Chondrocyte (in vitro differentiated cells): ENCODE data around the gene CADM2. TPM values are rescaled to one million over a fixed set of nuclear protein-coding genes. Genes with fewer than 3 reads are reported as not detected.

Experiments
- DNase-seq: peaks from one replicate; pipeline ENCODE4 v3.0.0; 2021; ENCODE audit warnings: mixed read lengths, low spot score
- H3K27ac Mint-ChIP-seq: one replicate; pipeline ENCODE4 v1.8.0; 2021; ENCODE audit warnings: mild to moderate bottlenecking, moderate library complexity, mixed read lengths; ENCODE audit not compliant: unreplicated experiment
- H3K27me3 Mint-ChIP-seq: 2 replicates; pipeline ENCODE4 v1.8.0; 2021; ENCODE audit warnings: low read depth, mixed read lengths
- H3K36me3 Mint-ChIP-seq: 2 replicates; pipeline ENCODE4 v1.8.0; 2021; ENCODE audit warnings: low read depth, mixed read lengths
- H3K4me1 Mint-ChIP-seq: 2 replicates; pipeline ENCODE4 v1.8.0; 2021; ENCODE audit warnings: low read depth, mild to moderate bottlenecking, mixed read lengths
- H3K4me3 Mint-ChIP-seq: one replicate; pipeline ENCODE4 v1.8.0; 2021; ENCODE audit warnings: mild to moderate bottlenecking, moderate library complexity, mixed read lengths; ENCODE audit not compliant: unreplicated experiment
- H3K9me3 Mint-ChIP-seq: 2 replicates; pipeline ENCODE4 v1.8.0; 2021; ENCODE audit warnings: low read depth, mixed read lengths
- total RNA-seq: library from RNA; stranded (reverse); gene quantifications from 3 replicates; pipeline ENCODE4 v1.2.1, GENCODE V29; 2021
- TF ChIP-seq, protein P1 (sequence below): fragments of 200-600 bp; sonication (generic); IDR thresholded peaks from 2 replicates; pipeline ENCODE4 v1.5.0; 2021; ENCODE audit warnings: antibody characterized with exemption, mild to moderate bottlenecking, moderate library complexity

CADM2 gene
- total RNA-seq, 1 donor from 2014 or later: 1.1 TPM

DNA sequence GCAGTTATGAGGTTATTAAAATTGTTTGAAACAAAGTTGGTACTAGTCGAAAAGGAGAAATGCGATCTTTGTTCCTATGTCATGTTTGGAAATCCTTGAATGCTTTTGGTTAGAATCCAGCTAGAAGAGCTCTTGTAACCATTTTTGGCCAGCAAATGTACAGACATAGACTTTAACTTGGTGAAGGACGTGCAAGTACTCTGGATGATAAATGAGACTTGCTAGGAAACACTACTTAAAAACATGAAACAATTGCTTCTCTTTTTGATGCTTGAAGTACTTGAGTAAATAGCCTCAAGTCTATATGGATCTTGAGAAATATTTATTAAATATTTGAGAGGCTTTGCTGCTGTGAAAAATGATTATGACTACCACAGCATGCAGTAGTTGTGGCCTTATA is 95.8 kb downstream of the CADM2 start:
- TF ChIP-seq, protein P1, sequence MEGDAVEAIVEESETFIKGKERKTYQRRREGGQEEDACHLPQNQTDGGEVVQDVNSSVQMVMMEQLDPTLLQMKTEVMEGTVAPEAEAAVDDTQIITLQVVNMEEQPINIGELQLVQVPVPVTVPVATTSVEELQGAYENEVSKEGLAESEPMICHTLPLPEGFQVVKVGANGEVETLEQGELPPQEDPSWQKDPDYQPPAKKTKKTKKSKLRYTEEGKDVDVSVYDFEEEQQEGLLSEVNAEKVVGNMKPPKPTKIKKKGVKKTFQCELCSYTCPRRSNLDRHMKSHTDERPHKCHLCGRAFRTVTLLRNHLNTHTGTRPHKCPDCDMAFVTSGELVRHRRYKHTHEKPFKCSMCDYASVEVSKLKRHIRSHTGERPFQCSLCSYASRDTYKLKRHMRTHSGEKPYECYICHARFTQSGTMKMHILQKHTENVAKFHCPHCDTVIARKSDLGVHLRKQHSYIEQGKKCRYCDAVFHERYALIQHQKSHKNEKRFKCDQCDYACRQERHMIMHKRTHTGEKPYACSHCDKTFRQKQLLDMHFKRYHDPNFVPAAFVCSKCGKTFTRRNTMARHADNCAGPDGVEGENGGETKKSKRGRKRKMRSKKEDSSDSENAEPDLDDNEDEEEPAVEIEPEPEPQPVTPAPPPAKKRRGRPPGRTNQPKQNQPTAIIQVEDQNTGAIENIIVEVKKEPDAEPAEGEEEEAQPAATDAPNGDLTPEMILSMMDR: no peak
- H3K27me3 Mint-ChIP-seq: peaks cover 2% of the 10 kb centered on the region
- H3K36me3 Mint-ChIP-seq: no peaks in the 10 kb centered on the region
- DNase-seq: no peak
- no peaks in the 10 kb centered on the region for H3K4me1 Mint-ChIP-seq
- no peaks in the 10 kb centered on the region for H3K9me3 Mint-ChIP-seq
- H3K27ac Mint-ChIP-seq: no peak overlapping the region
- no peak overlapping the region for H3K4me3 Mint-ChIP-seq

DNA sequence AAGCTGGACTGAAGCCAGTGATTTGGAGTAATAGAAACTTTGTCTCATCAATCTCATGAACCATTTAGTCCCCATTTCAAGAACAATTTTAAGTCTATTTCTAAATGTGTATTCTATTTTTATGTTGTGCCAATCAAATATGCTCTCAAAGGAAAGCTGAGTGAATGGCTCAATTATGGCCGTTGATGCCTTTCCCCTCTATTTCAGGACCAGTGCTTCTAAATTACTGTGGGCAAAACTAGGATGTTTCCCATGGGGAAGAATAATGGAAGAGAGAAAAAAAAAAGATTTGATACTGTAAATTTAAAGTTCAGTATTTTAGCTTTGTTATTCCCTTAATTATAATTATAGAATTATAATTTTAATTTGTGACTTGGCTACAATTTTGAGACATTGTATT is 110.1 kb downstream of the CADM2 start:
- DNase-seq: no peak
- Mint-ChIP-seq H3K4me3 (no peak overlapping the region), H3K27ac (no peak overlapping the region), H3K27me3 (peaks cover 10% of the 10 kb centered on the region), H3K9me3 (no peaks in the 10 kb centered on the region), H3K4me1 (no peaks in the 10 kb centered on the region), H3K36me3 (no peaks in the 10 kb centered on the region)
- TF ChIP-seq, protein P1: no peak

DNA sequence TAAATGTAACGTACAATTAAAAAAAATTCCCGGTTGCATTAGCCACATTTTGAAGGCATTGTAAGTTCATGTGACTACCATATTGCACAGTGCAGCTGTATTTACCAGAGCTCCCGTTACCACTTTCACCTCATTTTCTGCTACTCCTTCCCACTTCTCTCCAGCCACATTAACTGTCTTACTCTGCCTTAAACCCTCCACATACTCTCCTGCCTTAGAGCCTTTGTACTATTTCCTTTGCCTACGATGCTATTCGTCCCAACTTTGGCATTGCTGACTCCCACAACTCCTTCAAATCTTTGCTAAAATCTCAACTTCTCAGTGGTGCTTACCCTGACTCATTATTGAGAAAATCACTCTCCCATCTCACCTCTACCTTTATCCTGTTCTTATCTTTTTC is 115.2 kb downstream of the CADM2 start:
- no peak for DNase-seq
- TF ChIP-seq, protein P1: no peak
- Mint-ChIP-seq H3K27me3 (peaks cover 4% of the 10 kb centered on the region), H3K4me1 (no peaks in the 10 kb centered on the region), H3K27ac (no peak overlapping the region), H3K36me3 (no peaks in the 10 kb centered on the region), H3K9me3 (no peaks in the 10 kb centered on the region), H3K4me3 (no peak overlapping the region)

DNA sequence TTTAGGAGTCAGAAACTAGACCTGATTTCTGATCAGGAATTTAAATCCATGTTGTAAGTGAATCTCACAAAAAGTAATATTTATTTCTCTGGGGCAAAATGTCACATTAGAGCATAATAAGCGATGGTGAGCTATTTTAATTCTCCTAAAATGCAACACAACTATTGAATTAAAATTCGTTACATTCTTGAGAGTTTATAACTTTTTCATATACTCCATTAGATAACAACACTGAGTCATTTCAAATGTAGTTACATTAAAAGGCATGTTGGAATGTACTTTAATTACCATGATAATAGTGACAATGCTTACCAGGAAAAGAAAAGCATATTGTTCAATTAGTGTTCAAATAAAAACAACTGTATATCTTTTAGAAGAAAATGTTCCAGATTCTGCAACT is 116.9 kb downstream of the CADM2 start:
- Mint-ChIP-seq H3K36me3 (no peaks in the 10 kb centered on the region), H3K27me3 (peaks cover 4% of the 10 kb centered on the region)

DNA sequence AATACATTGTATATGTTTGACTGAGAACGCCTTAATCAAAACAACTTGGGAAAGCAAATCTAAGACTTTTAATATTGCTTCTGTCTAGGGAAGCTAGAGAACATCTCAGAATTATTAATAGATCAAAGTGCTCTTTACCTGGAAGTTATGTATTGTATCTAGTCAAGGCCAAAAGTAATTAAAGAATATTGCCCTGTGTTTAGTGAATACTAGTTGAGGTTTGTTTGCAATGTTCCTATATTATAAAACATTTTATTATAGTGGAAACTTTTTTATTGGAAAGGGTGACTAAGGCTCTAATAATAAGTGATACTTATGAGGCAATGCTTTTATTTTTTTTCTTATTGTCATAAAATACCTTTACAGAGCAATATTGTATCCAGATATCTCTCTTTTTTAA is 118.2 kb downstream of the CADM2 start:
- H3K4me1 Mint-ChIP-seq: no peaks in the 10 kb centered on the region
- no peaks in the 10 kb centered on the region for H3K9me3 Mint-ChIP-seq
- H3K36me3 Mint-ChIP-seq: no peaks in the 10 kb centered on the region
- DNase-seq: no peak
- H3K4me3 Mint-ChIP-seq: no peak overlapping the region
- TF ChIP-seq, protein P1: no peak
- H3K27ac Mint-ChIP-seq: no peak overlapping the region
- H3K27me3 Mint-ChIP-seq: peaks cover 7% of the 10 kb centered on the region

More for the DNA sequence above, 116.9 kb downstream of the CADM2 start:
- Mint-ChIP-seq H3K4me1 (no peaks in the 10 kb centered on the region), H3K9me3 (no peaks in the 10 kb centered on the region), H3K4me3 (no peak overlapping the region), H3K27ac (no peak overlapping the region)
- TF ChIP-seq, protein P1: no peak
- no peak for DNase-seq
